Naive thymus-derived CD8-positive, alpha-beta T cell (primary cell): ENCODE measurements around the gene EFCAB8. TPM values are rescaled to one million over a fixed set of nuclear protein-coding genes. Genes with fewer than 3 reads are reported as not detected.

Experiments
- ATAC-seq, 2 donors: fragments of 150-1000 bp; cut with Tn5 transposase in 1 of 2; sonication (Bioruptor Pico), chemical (Tn5 transposase) in 1 of 2; 1 replicate in 1 of 2; 2 replicates in 1 of 2; pipeline ENCODE4 v1.10.0; 2021; ENCODE audit warnings: mild to moderate bottlenecking in 2 of 2, moderate library complexity in 2 of 2
- POLR2A ChIA-PET: fragments of 350-600 bp; sonication (Branson Sonifier 250); formaldehyde crosslinking; loops from one replicate; lab custom pipeline; 2021; ENCODE audit warnings: antibody characterized with exemption; lab: Charles Lee
- DNase-seq, 10 donors: peaks; one replicate each; pipeline versions ENCODE4 v3.0.0 to v3.0.0-alpha.2; 2020 to 2022
- H3K27ac Mint-ChIP-seq, 10 donors: one replicate each; pipeline ENCODE4 v1.8.0; 2020 to 2022; ENCODE audit warnings: mild to moderate bottlenecking in 10 of 10, mixed read lengths in 10 of 10, moderate library complexity in 4 of 10, inconsistent platforms in 1 of 10
- H3K27me3 Mint-ChIP-seq, 5 donors: one replicate each; pipeline ENCODE4 v1.8.0; 2021 to 2022; ENCODE audit warnings: mixed read lengths in 5 of 5
- H3K36me3 Mint-ChIP-seq, 3 donors: one replicate each; pipeline ENCODE4 v1.8.0; 2020 to 2022; ENCODE audit warnings: mixed read lengths in 3 of 3, mild to moderate bottlenecking in 2 of 3, inconsistent platforms in 1 of 3
- H3K4me1 Mint-ChIP-seq, 4 donors: one replicate each; pipeline ENCODE4 v1.8.0; 2021 to 2022; ENCODE audit warnings: mixed read lengths in 4 of 4
- H3K4me3 Mint-ChIP-seq, 10 donors: one replicate each; pipeline ENCODE4 v1.8.0; 2020 to 2022; ENCODE audit warnings: mild to moderate bottlenecking in 10 of 10, mixed read lengths in 10 of 10, moderate library complexity in 6 of 10, inconsistent platforms in 1 of 10
- H3K9me3 Mint-ChIP-seq, 9 donors: one replicate each; pipeline ENCODE4 v1.8.0; 2020 to 2022; ENCODE audit warnings: mixed read lengths in 9 of 9, mild to moderate bottlenecking in 3 of 9, inconsistent platforms in 1 of 9, moderate library complexity in 1 of 9
- polyA plus RNA-seq, 3 donors: library from polyadenylated mRNA; unstranded; fragments of 300-500 nt; fragmentation: Illumina TruSeq; gene quantifications; one replicate each; pipeline ENCODE4 v1.2.3, GENCODE V29; 2021
- total RNA-seq, 8 experiments: library from RNA in 2 of 8; stranded (reverse) in 2 of 8; gene quantifications; one replicate each; pipeline ENCODE4 v1.2.3 and lab custom pipeline; 2021 to 2026

Gene EFCAB8
- total and polyA plus RNA-seq, 5 experiments from 2014 or later, result 2.2 to 2.9 TPM; not detected in 3

DNA sequence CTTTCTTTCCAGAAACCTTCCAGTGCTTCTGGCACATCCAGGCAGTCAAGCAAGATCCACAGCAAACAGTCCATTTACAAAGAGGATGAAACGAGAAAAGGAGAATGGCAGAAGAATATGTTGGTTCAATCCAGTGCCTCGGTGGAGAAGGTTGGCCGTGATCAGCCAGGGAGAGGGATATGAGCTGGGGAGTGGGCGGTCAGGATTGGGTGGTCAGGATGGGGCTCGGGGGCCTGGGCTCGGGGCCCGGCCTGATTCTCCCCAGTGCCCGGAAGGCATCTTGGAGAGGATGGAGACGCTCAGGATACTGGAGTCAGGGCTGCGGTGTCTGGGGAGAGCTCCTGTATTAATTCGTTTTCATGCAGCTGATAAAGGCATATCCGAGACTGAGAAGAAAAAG lies 61.3 kb downstream of the EFCAB8 start:
- H3K27me3 Mint-ChIP-seq, result no peaks in the 10 kb centered on the region
- peaks cover 0 to 17% (median 8%) of the 10 kb centered on the region in 9 donors for H3K9me3 Mint-ChIP-seq
- POLR2A ChIA-PET, result no interaction called here
- ATAC-seq (no peak), DNase-seq (no peak)
- H3K4me1 Mint-ChIP-seq, result peaks cover 0 to 5% (median 0%) of the 10 kb centered on the region in 4 donors
- peak overlapping the region in 2 of 10 donors; percentile 64 to 79 for H3K27ac Mint-ChIP-seq
- H3K36me3 Mint-ChIP-seq, result peaks cover 3 to 23% (median 9%) of the 10 kb centered on the region in 3 donors
- no peak overlapping the region for H3K4me3 Mint-ChIP-seq

DNA sequence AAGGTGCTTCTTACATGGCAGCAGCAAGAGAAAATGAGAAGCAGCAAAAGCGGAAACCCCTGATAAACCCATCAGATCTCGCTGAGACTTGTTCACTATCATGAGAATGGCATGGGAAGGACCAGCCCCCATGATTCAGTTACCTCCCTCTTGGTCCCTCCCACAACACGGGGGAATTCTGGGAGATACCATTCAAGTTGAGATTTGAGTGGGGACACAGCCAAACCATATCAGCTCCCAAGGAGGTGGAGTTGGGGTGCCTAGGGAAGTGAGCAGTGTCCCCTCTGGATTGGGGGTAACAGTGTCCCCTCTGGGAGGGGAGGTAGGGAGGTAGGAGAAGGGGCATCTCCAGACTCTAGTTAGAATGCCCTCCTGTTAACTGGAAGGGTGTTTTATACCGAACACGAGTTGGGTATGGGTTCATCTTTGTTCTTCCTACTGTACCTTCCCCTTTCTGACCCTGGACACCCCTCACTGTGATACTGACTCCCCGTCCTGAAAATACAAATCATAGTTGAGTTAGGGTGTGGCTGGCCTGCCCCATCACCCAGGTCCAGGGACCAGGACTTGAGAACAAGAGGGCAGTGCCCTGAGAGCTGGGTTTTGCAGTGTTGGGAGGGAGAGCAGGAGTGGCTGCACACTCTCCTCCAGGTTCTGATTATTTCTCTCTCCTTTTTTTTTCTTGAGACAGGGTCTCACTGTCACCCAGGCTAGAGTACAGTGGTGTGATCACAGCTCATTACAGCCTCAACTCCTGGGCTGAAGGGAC lies 62.0 kb downstream of the EFCAB8 start:
- DNase-seq, result no peak
- no peak for ATAC-seq
- Mint-ChIP-seq H3K27ac (peak overlapping the region in 1 of 10 donors; percentile 21), H3K4me3 (no peak overlapping the region), H3K9me3 (peaks cover 0 to 11% (median 4%) of the 10 kb centered on the region in 9 donors), H3K4me1 (peaks cover 0 to 5% (median 0%) of the 10 kb centered on the region in 4 donors), H3K27me3 (no peaks in the 10 kb centered on the region), H3K36me3 (peaks cover 3 to 16% (median 6%) of the 10 kb centered on the region in 3 donors)
- POLR2A ChIA-PET, result no interaction called here

GRCh38 chr20:32922466-32922865 lies 63.7 kb downstream of the EFCAB8 start:
- no peaks in the 10 kb centered on the region for H3K9me3 Mint-ChIP-seq
- POLR2A ChIA-PET, result no interaction called here
- no peak overlapping the region for H3K4me3 Mint-ChIP-seq
- no peak for DNase-seq
- H3K4me1 Mint-ChIP-seq, result peaks cover 0 to 5% (median 0%) of the 10 kb centered on the region in 4 donors
- no peak for ATAC-seq
- no peaks in the 10 kb centered on the region for H3K27me3 Mint-ChIP-seq
- peaks cover 0 to 11% (median 3%) of the 10 kb centered on the region in 3 donors for H3K36me3 Mint-ChIP-seq
- peak overlapping the region in 2 of 10 donors; percentile 15 to 66 for H3K27ac Mint-ChIP-seq

DNA sequence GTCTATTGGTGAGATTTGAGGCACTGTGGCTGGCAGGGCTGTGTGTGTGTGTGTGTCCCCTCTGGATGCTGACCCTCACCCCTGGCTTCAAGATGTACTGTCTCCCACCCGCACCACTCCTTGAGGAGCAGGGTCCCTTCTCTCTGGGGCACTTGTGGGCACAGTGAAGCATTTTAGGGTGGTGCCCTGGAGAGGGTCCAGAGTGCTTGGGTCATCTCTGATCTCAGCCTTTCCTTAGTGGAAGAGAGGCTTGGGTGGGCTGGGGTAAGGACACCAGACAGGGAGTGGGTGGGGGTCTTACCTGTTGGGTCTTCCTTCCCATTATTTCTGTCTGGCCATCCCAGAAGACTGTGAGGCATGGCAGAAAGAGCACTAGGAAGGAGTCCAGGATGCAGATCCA lies 66.1 kb downstream of the EFCAB8 start:
- no peaks in the 10 kb centered on the region for H3K27me3 Mint-ChIP-seq
- POLR2A ChIA-PET, result no interaction called here
- DNase-seq (no peak), ATAC-seq (no peak)
- H3K9me3 Mint-ChIP-seq, result no peaks in the 10 kb centered on the region
- H3K36me3 Mint-ChIP-seq, result peaks cover 0 to 9% (median 3%) of the 10 kb centered on the region in 3 donors
- peaks cover 0 to 5% (median 0%) of the 10 kb centered on the region in 4 donors for H3K4me1 Mint-ChIP-seq
- H3K4me3 Mint-ChIP-seq, result no peak overlapping the region
- H3K27ac Mint-ChIP-seq, result peak overlapping the region in 2 of 10 donors; percentile 18 to 40

DNA sequence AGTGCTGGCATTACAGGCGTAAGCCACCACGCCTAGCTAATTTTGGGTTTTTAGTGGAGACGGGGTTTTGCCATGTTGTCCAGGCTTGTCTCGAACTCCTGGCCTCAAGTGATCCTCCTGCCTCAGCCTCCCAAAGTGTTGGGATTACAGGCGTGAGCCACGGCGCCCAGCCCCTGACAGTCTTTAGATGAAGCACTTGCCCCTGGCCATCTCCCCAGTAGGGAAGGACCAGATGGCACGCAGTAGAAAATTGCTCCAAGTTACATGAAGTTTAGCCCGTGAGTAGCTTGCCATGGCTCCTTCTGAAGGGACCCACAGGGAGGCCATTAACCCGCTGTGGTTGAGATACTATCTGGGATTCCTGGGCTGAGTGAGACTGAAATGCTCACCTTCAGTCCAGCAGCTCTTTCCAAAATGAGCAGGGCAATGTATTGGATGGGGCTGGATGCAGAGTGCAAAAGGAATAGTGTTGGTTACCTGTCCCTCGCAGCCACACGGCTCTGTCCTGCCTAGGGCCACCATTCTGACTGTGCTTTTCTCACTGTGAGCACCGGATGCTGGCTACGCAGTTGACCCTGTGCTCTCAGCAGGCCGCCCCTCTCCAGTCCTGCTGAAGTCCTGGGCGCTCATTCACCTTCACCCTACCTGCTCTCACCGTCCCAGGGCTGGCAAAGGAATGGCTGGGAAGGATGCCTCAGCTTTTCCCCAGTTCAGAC lies 66.9 kb downstream of the EFCAB8 start:
- Mint-ChIP-seq H3K4me1 (no peaks in the 10 kb centered on the region), H3K27me3 (no peaks in the 10 kb centered on the region), H3K36me3 (peaks cover 0 to 1% (median 0%) of the 10 kb centered on the region in 3 donors), H3K27ac (no peak overlapping the region), H3K4me3 (no peak overlapping the region), H3K9me3 (no peaks in the 10 kb centered on the region)
- no peak for DNase-seq
- POLR2A ChIA-PET, result no interaction called here
- no peak for ATAC-seq

- ATAC-seq, result no peak
- peaks cover 0 to 1% (median 0%) of the 10 kb centered on the region in 3 donors for H3K36me3 Mint-ChIP-seq
- no peaks in the 10 kb centered on the region for H3K27me3 Mint-ChIP-seq
- H3K9me3 Mint-ChIP-seq, result no peaks in the 10 kb centered on the region
- no peak for DNase-seq
- POLR2A ChIA-PET, result no interaction called here
- H3K27ac Mint-ChIP-seq, result no peak overlapping the region
- no peak overlapping the region for H3K4me3 Mint-ChIP-seq
- no peaks in the 10 kb centered on the region for H3K4me1 Mint-ChIP-seq
These were observed 70.4 kb downstream of the EFCAB8 start for GRCh38 chr20:32929162-32929561.

GRCh38 chr20:32930181-32930580 lies 71.5 kb downstream of the EFCAB8 start:
- Mint-ChIP-seq H3K27ac (peak overlapping the region in 1 of 10 donors; percentile 12), H3K9me3 (no peaks in the 10 kb centered on the region), H3K4me1 (no peaks in the 10 kb centered on the region), H3K36me3 (peaks cover 0 to 1% (median 0%) of the 10 kb centered on the region in 3 donors), H3K27me3 (no peaks in the 10 kb centered on the region), H3K4me3 (no peak overlapping the region)
- DNase-seq (no peak), ATAC-seq (no peak)
- POLR2A ChIA-PET, result interaction anchor here (0.5 kb wide), 1 partner anchor 169 kb away, joined by 3 read pairs; no protein-coding TSS in a partner anchor

GRCh38 chr20:32930701-32931100 lies 72.0 kb downstream of the EFCAB8 start:
- DNase-seq, result no peak
- no peaks in the 10 kb centered on the region for H3K9me3 Mint-ChIP-seq
- ATAC-seq, result no peak
- POLR2A ChIA-PET, result no interaction called here
- H3K4me1 Mint-ChIP-seq, result no peaks in the 10 kb centered on the region
- H3K27ac Mint-ChIP-seq, result peak overlapping the region in 1 of 10 donors; percentile 43
- no peaks in the 10 kb centered on the region for H3K27me3 Mint-ChIP-seq
- H3K4me3 Mint-ChIP-seq, result no peak overlapping the region
- H3K36me3 Mint-ChIP-seq, result peaks cover 0 to 1% (median 0%) of the 10 kb centered on the region in 3 donors

GRCh38 chr20:32934580-32934979 lies 75.9 kb downstream of the EFCAB8 start:
- H3K36me3 Mint-ChIP-seq, result no peaks in the 10 kb centered on the region
- no peaks in the 10 kb centered on the region for H3K27me3 Mint-ChIP-seq
- H3K4me3 Mint-ChIP-seq, result no peak overlapping the region
- H3K27ac Mint-ChIP-seq, result peak overlapping the region in 1 of 10 donors; percentile 13
- no peaks in the 10 kb centered on the region for H3K9me3 Mint-ChIP-seq
- no peak for DNase-seq
- ATAC-seq, result no peak
- H3K4me1 Mint-ChIP-seq, result no peaks in the 10 kb centered on the region
- POLR2A ChIA-PET, result no interaction called here

GRCh38 chr20:32941155-32941885 lies 82.6 kb downstream of the EFCAB8 start:
- peaks cover 0 to 4% (median 0%) of the 10 kb centered on the region in 9 donors for H3K9me3 Mint-ChIP-seq
- H3K4me3 Mint-ChIP-seq, result no peak overlapping the region
- peaks cover 9 to 15% (median 11%) of the 10 kb centered on the region in 4 donors for H3K4me1 Mint-ChIP-seq
- H3K27me3 Mint-ChIP-seq, result no peaks in the 10 kb centered on the region
- POLR2A ChIA-PET, result no interaction called here
- ATAC-seq (no peak), DNase-seq (no peak)
- peaks cover 0 to 7% (median 2%) of the 10 kb centered on the region in 3 donors for H3K36me3 Mint-ChIP-seq
- H3K27ac Mint-ChIP-seq, result no peak overlapping the region

GRCh38 chr20:32943490-32944052 lies 84.8 kb downstream of the EFCAB8 start:
- POLR2A ChIA-PET, result interaction anchor here (1.0 to 1.1 kb wide), 2 partner anchors 28 to 459 kb away, joined by 4 to 7 read pairs; no protein-coding TSS in a partner anchor
- H3K36me3 Mint-ChIP-seq, result peaks cover 0 to 7% (median 2%) of the 10 kb centered on the region in 3 donors
- peak overlapping the region in 1 of 10 donors; percentile 48 for H3K27ac Mint-ChIP-seq

DNA sequence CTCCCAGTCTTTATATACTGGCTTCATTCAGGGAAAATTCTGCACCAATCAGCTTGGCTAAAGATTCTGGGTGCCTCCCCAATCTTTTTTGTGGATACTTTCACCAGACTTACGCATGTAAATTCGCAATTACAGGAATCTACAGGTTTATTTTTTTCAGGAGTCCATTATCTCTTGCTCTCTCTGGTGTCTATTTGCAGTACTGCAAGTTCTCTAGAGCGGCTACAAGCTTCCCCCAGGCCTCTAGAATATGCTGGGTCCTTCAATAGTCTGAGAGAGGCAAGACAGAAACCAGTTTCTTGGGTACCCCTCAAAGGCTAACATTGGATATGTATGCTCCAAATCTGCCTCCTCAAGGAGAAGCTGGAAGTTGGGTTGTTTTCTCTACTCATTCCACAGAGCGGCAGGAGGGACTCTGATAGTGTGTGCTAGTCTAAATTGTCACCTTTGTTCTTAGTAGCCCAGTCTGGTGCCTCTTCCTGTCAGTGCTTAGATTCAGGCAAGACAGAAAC lies 87.0 kb downstream of the EFCAB8 start:
- Mint-ChIP-seq H3K27ac (peak overlapping the region; percentile 68 to 95 (median 88)), H3K27me3 (no peaks in the 10 kb centered on the region), H3K4me3 (peak overlapping the region in 9 of 10 donors; percentile 49 to 81 (median 64)), H3K36me3 (peaks cover 0 to 7% (median 2%) of the 10 kb centered on the region in 3 donors), H3K4me1 (peaks cover 22 to 42% (median 38%) of the 10 kb centered on the region in 4 donors), H3K9me3 (peaks cover 0 to 4% (median 0%) of the 10 kb centered on the region in 9 donors)
- DNase-seq, result peak in 5 of 10 donors; percentile 23 to 67 (median 49)
- POLR2A ChIA-PET, result interaction anchor here (0.6 to 2.7 kb wide), 6 partner anchors 12 to 156 kb away, joined by 3 to 25 read pairs (median 4); no protein-coding TSS in a partner anchor
- ATAC-seq, result peak; percentile 93 to 96

More at GRCh38 chr20:32943490-32944052, 84.8 kb downstream of the EFCAB8 start:
- ATAC-seq (no peak), DNase-seq (no peak)
- Mint-ChIP-seq H3K27me3 (no peaks in the 10 kb centered on the region), H3K4me3 (no peak overlapping the region), H3K4me1 (peaks cover 9 to 23% (median 19%) of the 10 kb centered on the region in 4 donors), H3K9me3 (peaks cover 0 to 4% (median 0%) of the 10 kb centered on the region in 9 donors)
